Mesendoderm (in vitro differentiated cells): ENCODE results near the gene SPATA18.

ENCODE experiments used
- DNase-seq: peaks from one replicate; pipeline ENCODE4 v3.0.0; 2013
- H2AK5ac ChIP-seq: 2 replicates; pipeline ENCODE4 v1.6.1; 2013; ENCODE audit warnings: low read length, inconsistent platforms
- H2BK120ac ChIP-seq: 2 replicates; pipeline ENCODE4 v1.6.1; 2013; ENCODE audit warnings: low read depth, mild to moderate bottlenecking, low read length, moderate library complexity, mixed read lengths
- H2BK15ac ChIP-seq: replicated peaks from 2 replicates; pipeline ENCODE4 v1.6.1; 2013; ENCODE audit warnings: low read depth, mild to moderate bottlenecking, moderate library complexity
- H2BK5ac ChIP-seq: 2 replicates; pipeline ENCODE4 v1.6.1; 2013; ENCODE audit warnings: low read length, inconsistent platforms
- H3K18ac ChIP-seq: 2 replicates; pipeline ENCODE4 v1.6.1; 2013; ENCODE audit warnings: mild to moderate bottlenecking, low read length, mixed read lengths
- H3K23ac ChIP-seq: one replicate; pipeline ENCODE4 v1.6.1; 2013; ENCODE audit warnings: low read length
- H3K27ac ChIP-seq: 2 replicates; pipeline ENCODE4 v1.5.1; 2013; ENCODE audit warnings: low read depth, mild to moderate bottlenecking, inconsistent platforms, low read length, moderate library complexity
- H3K27me3 ChIP-seq: 2 replicates; pipeline ENCODE4 v1.6.1; 2013; ENCODE audit warnings: low read length, control low read depth, mild to moderate bottlenecking, inconsistent platforms; ENCODE audit not compliant: insufficient read depth, poor library complexity
- H3K36me3 ChIP-seq: 2 replicates; pipeline ENCODE4 v1.6.1; 2013; ENCODE audit warnings: low read length, inconsistent platforms; ENCODE audit not compliant: control insufficient read depth, insufficient read depth
- H3K4ac ChIP-seq: one replicate; pipeline ENCODE4 v1.6.1; 2013; ENCODE audit warnings: low read depth, mild to moderate bottlenecking, low read length, moderate library complexity
- H3K4me1 ChIP-seq: 2 replicates; pipeline ENCODE4 v1.6.1; 2013; ENCODE audit warnings: low read depth, low read length, inconsistent platforms; ENCODE audit not compliant: control insufficient read depth
- H3K4me2 ChIP-seq: 2 replicates; pipeline ENCODE4 v1.6.1; 2013; ENCODE audit warnings: low read length
- H3K4me3 ChIP-seq: 2 replicates; pipeline ENCODE4 v1.5.1; 2013; ENCODE audit warnings: mild to moderate bottlenecking, low read length
- H3K56ac ChIP-seq: one replicate; pipeline ENCODE4 v1.6.1; 2013; ENCODE audit warnings: low read length
- H3K79me1 ChIP-seq: 2 replicates; pipeline ENCODE4 v1.6.1; 2013; ENCODE audit warnings: low read length, inconsistent platforms
- H3K79me2 ChIP-seq: 2 replicates; pipeline ENCODE4 v1.6.1; 2013; ENCODE audit warnings: mild to moderate bottlenecking, low read length; ENCODE audit not compliant: control insufficient read depth, insufficient read depth
- H3K9ac ChIP-seq: 2 replicates; pipeline ENCODE4 v1.6.1; 2013; ENCODE audit warnings: low read length, inconsistent platforms
- H4K5ac ChIP-seq: one replicate; pipeline ENCODE4 v1.6.1; 2013; ENCODE audit warnings: low read length
- H4K8ac ChIP-seq: one replicate; pipeline ENCODE4 v1.6.1; 2013; ENCODE audit warnings: low read depth, mild to moderate bottlenecking, control low read depth, low read length, moderate library complexity
- WGBS: extraction: QIAGEN DNeasy Blood & Tissue Kit; methylation state at CpG from one replicate; pipeline ENCODE4 v1.1.7; 2013; ENCODE audit warnings: low lambda C conversion rate, missing lambda C conversion rate; ENCODE audit not compliant: insufficient coverage; ENCODE audit errors: extremely low coverage; 5-methylcytosine and 5-hydroxymethylcytosine counted together

SPATA18 gene

GRCh38 chr4:52054254-52054653 is 3.1 kb downstream of the SPATA18 start:
- H2BK120ac ChIP-seq, result no peak overlapping the region
- H3K18ac ChIP-seq, result no peak overlapping the region
- no peak overlapping the region for H2AK5ac ChIP-seq
- no peak overlapping the region for H3K4me3 ChIP-seq
- H3K79me2 ChIP-seq, result no peaks in the 10 kb centered on the region
- no peaks in the 10 kb centered on the region for H3K4me1 ChIP-seq
- no peak overlapping the region for H3K23ac ChIP-seq
- no peaks in the 10 kb centered on the region for H3K36me3 ChIP-seq
- DNase-seq, result no peak
- H3K79me1 ChIP-seq, result no peaks in the 10 kb centered on the region
- H3K4ac ChIP-seq, result no peak overlapping the region
- H3K27me3 ChIP-seq, result peaks cover 3% of the 10 kb centered on the region
- H3K9ac ChIP-seq, result no peak overlapping the region
- H2BK15ac ChIP-seq, result no peak overlapping the region
- no peak overlapping the region for H2BK5ac ChIP-seq
- no peak overlapping the region for H3K27ac ChIP-seq
- H3K4me2 ChIP-seq, result no peak overlapping the region
- H3K56ac ChIP-seq, result no peak overlapping the region
- no peak overlapping the region for H4K8ac ChIP-seq
- no CpG with 5 or more reads among the region's 3 CpGs for WGBS
- H4K5ac ChIP-seq, result no peak overlapping the region

- Histone ChIP-seq H3K4ac (no peak overlapping the region), H3K23ac (no peak overlapping the region), H3K36me3 (no peaks in the 10 kb centered on the region), H3K56ac (no peak overlapping the region), H2BK5ac (no peak overlapping the region), H3K18ac (no peak overlapping the region), H3K79me1 (no peaks in the 10 kb centered on the region), H3K79me2 (no peaks in the 10 kb centered on the region), H3K27me3 (no peaks in the 10 kb centered on the region), H2BK120ac (no peak overlapping the region), H3K4me1 (no peaks in the 10 kb centered on the region), H2BK15ac (no peak overlapping the region), H3K4me3 (no peak overlapping the region), H3K4me2 (no peak overlapping the region), H4K8ac (no peak overlapping the region), H3K27ac (no peak overlapping the region), H3K9ac (no peak overlapping the region), H4K5ac (no peak overlapping the region), H2AK5ac (no peak overlapping the region)
- no peak for DNase-seq
Observed at GRCh38 chr4:52057196-52057595, 6.1 kb downstream of the SPATA18 start.

GRCh38 chr4:52058275-52058674 is 7.2 kb downstream of the SPATA18 start:
- no peak overlapping the region for H3K4ac ChIP-seq
- H3K4me3 ChIP-seq, result no peak overlapping the region
- H3K4me1 ChIP-seq, result no peaks in the 10 kb centered on the region
- WGBS, result no CpG with 5 or more reads among the region's 1 CpG
- H3K79me1 ChIP-seq, result no peaks in the 10 kb centered on the region
- no peak overlapping the region for H3K23ac ChIP-seq
- H4K8ac ChIP-seq, result no peak overlapping the region
- no peak overlapping the region for H3K27ac ChIP-seq
- H2BK120ac ChIP-seq, result no peak overlapping the region
- H2BK5ac ChIP-seq, result no peak overlapping the region
- H2AK5ac ChIP-seq, result no peak overlapping the region
- no peaks in the 10 kb centered on the region for H3K79me2 ChIP-seq
- no peak overlapping the region for H3K56ac ChIP-seq
- no peak overlapping the region for H3K9ac ChIP-seq
- H2BK15ac ChIP-seq, result no peak overlapping the region
- no peak overlapping the region for H4K5ac ChIP-seq
- no peak for DNase-seq
- H3K4me2 ChIP-seq, result no peak overlapping the region
- no peaks in the 10 kb centered on the region for H3K36me3 ChIP-seq
- H3K27me3 ChIP-seq, result no peaks in the 10 kb centered on the region
- no peak overlapping the region for H3K18ac ChIP-seq

GRCh38 chr4:52059372-52059771 is 8.3 kb downstream of the SPATA18 start:
- Histone ChIP-seq H3K27ac (no peak overlapping the region), H3K23ac (no peak overlapping the region), H3K9ac (no peak overlapping the region), H3K79me1 (no peaks in the 10 kb centered on the region), H3K27me3 (no peaks in the 10 kb centered on the region), H4K8ac (no peak overlapping the region), H3K4me3 (no peak overlapping the region), H3K36me3 (no peaks in the 10 kb centered on the region), H2BK5ac (no peak overlapping the region), H3K79me2 (no peaks in the 10 kb centered on the region), H3K18ac (no peak overlapping the region), H3K4ac (no peak overlapping the region), H2BK15ac (no peak overlapping the region), H3K56ac (no peak overlapping the region), H2AK5ac (no peak overlapping the region), H3K4me1 (no peaks in the 10 kb centered on the region), H4K5ac (no peak overlapping the region), H2BK120ac (no peak overlapping the region), H3K4me2 (no peak overlapping the region)
- no peak for DNase-seq
- WGBS, result no CpG with 5 or more reads among the region's 3 CpGs

- Histone ChIP-seq H3K18ac (no peak overlapping the region), H2AK5ac (no peak overlapping the region), H2BK15ac (no peak overlapping the region), H3K79me1 (no peaks in the 10 kb centered on the region), H3K4ac (no peak overlapping the region), H3K27ac (no peak overlapping the region), H3K4me1 (no peaks in the 10 kb centered on the region), H3K56ac (no peak overlapping the region), H3K9ac (no peak overlapping the region), H2BK120ac (no peak overlapping the region), H3K23ac (no peak overlapping the region), H3K27me3 (no peaks in the 10 kb centered on the region), H4K5ac (no peak overlapping the region), H3K79me2 (no peaks in the 10 kb centered on the region), H4K8ac (no peak overlapping the region), H3K4me3 (no peak overlapping the region), H3K4me2 (no peak overlapping the region), H2BK5ac (no peak overlapping the region), H3K36me3 (no peaks in the 10 kb centered on the region)
- WGBS, result no CpG with 5 or more reads among the region's 1 CpG
- DNase-seq, result no peak
Observed at GRCh38 chr4:52069571-52069970, 18.5 kb downstream of the SPATA18 start.

- Histone ChIP-seq H3K36me3 (no peaks in the 10 kb centered on the region), H2BK15ac (no peak overlapping the region), H2BK5ac (no peak overlapping the region), H3K4me3 (no peak overlapping the region), H3K23ac (no peak overlapping the region), H3K27ac (no peak overlapping the region), H3K79me1 (no peaks in the 10 kb centered on the region), H2BK120ac (no peak overlapping the region), H3K79me2 (no peaks in the 10 kb centered on the region), H3K4ac (no peak overlapping the region), H3K9ac (no peak overlapping the region), H2AK5ac (no peak overlapping the region), H4K8ac (no peak overlapping the region), H3K27me3 (peaks cover 2% of the 10 kb centered on the region), H3K4me1 (no peaks in the 10 kb centered on the region), H3K56ac (no peak overlapping the region), H3K18ac (no peak overlapping the region), H3K4me2 (no peak overlapping the region), H4K5ac (no peak overlapping the region)
- no CpG with 5 or more reads among the region's 10 CpGs for WGBS
- no peak for DNase-seq
Observed at GRCh38 chr4:52071791-52072546, 20.9 kb downstream of the SPATA18 start.
